ENCODE measurements around the gene STK17A.

- TF ChIP-seq, protein P1, sequence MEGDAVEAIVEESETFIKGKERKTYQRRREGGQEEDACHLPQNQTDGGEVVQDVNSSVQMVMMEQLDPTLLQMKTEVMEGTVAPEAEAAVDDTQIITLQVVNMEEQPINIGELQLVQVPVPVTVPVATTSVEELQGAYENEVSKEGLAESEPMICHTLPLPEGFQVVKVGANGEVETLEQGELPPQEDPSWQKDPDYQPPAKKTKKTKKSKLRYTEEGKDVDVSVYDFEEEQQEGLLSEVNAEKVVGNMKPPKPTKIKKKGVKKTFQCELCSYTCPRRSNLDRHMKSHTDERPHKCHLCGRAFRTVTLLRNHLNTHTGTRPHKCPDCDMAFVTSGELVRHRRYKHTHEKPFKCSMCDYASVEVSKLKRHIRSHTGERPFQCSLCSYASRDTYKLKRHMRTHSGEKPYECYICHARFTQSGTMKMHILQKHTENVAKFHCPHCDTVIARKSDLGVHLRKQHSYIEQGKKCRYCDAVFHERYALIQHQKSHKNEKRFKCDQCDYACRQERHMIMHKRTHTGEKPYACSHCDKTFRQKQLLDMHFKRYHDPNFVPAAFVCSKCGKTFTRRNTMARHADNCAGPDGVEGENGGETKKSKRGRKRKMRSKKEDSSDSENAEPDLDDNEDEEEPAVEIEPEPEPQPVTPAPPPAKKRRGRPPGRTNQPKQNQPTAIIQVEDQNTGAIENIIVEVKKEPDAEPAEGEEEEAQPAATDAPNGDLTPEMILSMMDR (IDR thresholded peaks at IDR 0.05; ENCODE audit: borderline replicate concordance, extremely low read depth, low read length, poor library complexity, severe bottlenecking): no peak
- TF ChIP-seq EZH2 (IDR thresholded peaks at IDR 0.05; ENCODE audit: borderline replicate concordance, low read depth, low read length, severe bottlenecking): no peak
These were observed 49.0 kb upstream of the STK17A start for GRCh38 chr7:43533801-43534479.
